SK-N-SH (cell line): ENCODE results near the gene ZNF189. TPM values are rescaled to one million over a fixed set of nuclear protein-coding genes. Genes with fewer than 3 reads are reported as not detected.

ENCODE experiments used
- CTCF ChIA-PET: fragments of 300-600, 350-600 bp; formaldehyde crosslinking; extraction: SDS; loops from one replicate; lab custom pipeline; 2021; lab: Yijun Ruan, JAX
- POLR2A ChIA-PET: fragments of 350-600 bp; sonication (Branson Sonifier 250); formaldehyde crosslinking; extraction: SDS; loops from one replicate; lab custom pipeline; 2020; ENCODE audit warnings: antibody characterized with exemption, inconsistent platforms; lab: Yijun Ruan, JAX
- DNase-seq: peaks from one replicate; pipeline ENCODE4 v3.0.0; 2012
- H2AFZ ChIP-seq: fragments of 200-600 bp; sonication (generic); 2 replicates; pipeline ENCODE4 v1.8.1; 2016; ENCODE audit warnings: antibody characterized with exemption, mild to moderate bottlenecking, low read depth
- H3F3A ChIP-seq: fragments of 200-600 bp; sonication (generic); replicated peaks from 2 replicates; pipeline ENCODE3; 2016; ENCODE audit warnings: antibody characterized with exemption, mild to moderate bottlenecking; ENCODE audit not compliant: insufficient read depth
- H3K27ac ChIP-seq, 2 experiments: fragments of 200-500 bp in 1 of 2; fragments of 200-600 bp in 1 of 2; sonication (Bioruptor generic) in 1 of 2; sonication (generic), shearing (Covaris generic) in 1 of 2; 2 replicates each; pipeline versions ENCODE4 v1.5.1 to v1.6.1; 2014 to 2016; ENCODE audit warnings: low read depth in 2 of 2, inconsistent platforms in 1 of 2, low read length in 1 of 2, mild to moderate bottlenecking in 1 of 2, mixed read lengths in 1 of 2
- H3K27me3 ChIP-seq: fragments of 200-600 bp; sonication (generic), shearing (Covaris generic); 2 replicates; pipeline ENCODE4 v1.6.1; 2016; ENCODE audit warnings: mixed run types; ENCODE audit not compliant: insufficient read depth
- H3K36me3 ChIP-seq, 2 experiments: fragments of 200-500 bp in 1 of 2; fragments of 200-600 bp in 1 of 2; sonication (Bioruptor generic) in 1 of 2; sonication (generic) in 1 of 2; replicated peaks in 1 of 2; 2 replicates each; pipeline versions ENCODE3 to v1.5.1; 2014 to 2016; ENCODE audit warnings: low read length in 1 of 2, mild to moderate bottlenecking in 1 of 2; ENCODE audit not compliant: insufficient read depth in 2 of 2, control insufficient read depth in 1 of 2
- H3K4me1 ChIP-seq, 2 experiments: fragments of 200-500 bp in 1 of 2; fragments of 200-600 bp in 1 of 2; sonication (Bioruptor generic) in 1 of 2; sonication (generic), shearing (Covaris generic) in 1 of 2; 2 replicates each; pipeline versions ENCODE4 v1.5.1 to v1.6.1; 2014 to 2016; ENCODE audit warnings: low read depth in 1 of 2, low read length in 1 of 2, mixed run types in 1 of 2; ENCODE audit not compliant: insufficient read depth in 2 of 2, control insufficient read depth in 1 of 2
- H3K4me2 ChIP-seq: fragments of 200-600 bp; sonication (generic), shearing (Covaris generic); 2 replicates; pipeline ENCODE4 v1.6.1; 2017; ENCODE audit warnings: mixed run types
- H3K4me3 ChIP-seq, 2 experiments: fragments of 200-500 bp in 1 of 2; fragments of 200-600 bp in 1 of 2; sonication (Bioruptor generic) in 1 of 2; sonication (generic), shearing (Covaris generic) in 1 of 2; 2 replicates each; pipeline versions ENCODE4 v1.5.1 to v1.8.1; 2014 to 2016; ENCODE audit warnings: low read depth in 2 of 2, inconsistent platforms in 1 of 2, low read length in 1 of 2, mild to moderate bottlenecking in 1 of 2, mixed read lengths in 1 of 2, moderate library complexity in 1 of 2
- H3K79me2 ChIP-seq: fragments of 200-600 bp; sonication (generic); 2 replicates; pipeline ENCODE4 v1.8.1; 2017; ENCODE audit warnings: mild to moderate bottlenecking; ENCODE audit not compliant: insufficient read depth
- H3K9ac ChIP-seq: fragments of 200-600 bp; sonication (generic); 2 replicates; pipeline ENCODE4 v1.6.1; 2017; ENCODE audit warnings: mixed run types
- H3K9me2 ChIP-seq: fragments of 200-600 bp; sonication (generic); 2 replicates; pipeline ENCODE4 v1.6.1; 2017; ENCODE audit warnings: mixed run types
- H3K9me3 ChIP-seq: fragments of 200-600 bp; sonication (generic); 2 replicates; pipeline ENCODE4 v1.6.1; 2017; ENCODE audit warnings: mixed run types, mild to moderate bottlenecking, moderate library complexity
- H4K20me1 ChIP-seq: fragments of 200-600 bp; sonication (generic); 2 replicates; pipeline ENCODE4 v1.6.1; 2017; ENCODE audit warnings: mild to moderate bottlenecking, mixed run types; ENCODE audit not compliant: insufficient read depth
- ELF1 ChIP-seq: IDR thresholded peaks from 2 replicates; pipeline ENCODE4 v1.4.0; 2012
- FOXJ3 ChIP-seq: sonication (generic); formaldehyde crosslinking; IDR thresholded peaks from 2 replicates; pipeline ENCODE4 v1.5.1; 2020; ENCODE audit warnings: mild to moderate bottlenecking, missing genetic modification reagents
- FOXM1 ChIP-seq: IDR thresholded peaks from 2 replicates; pipeline ENCODE4 v1.4.0; 2012; ENCODE audit warnings: low read depth, mild to moderate bottlenecking
- GABPA ChIP-seq: IDR thresholded peaks from 2 replicates; pipeline ENCODE4 v1.4.0; 2012; ENCODE audit warnings: low read depth, mild to moderate bottlenecking
- IRF3 ChIP-seq: fragments of 150-350 bp; IDR thresholded peaks from 2 replicates; pipeline ENCODE4 v1.6.1; 2016; ENCODE audit warnings: mild to moderate bottlenecking, low read depth, low read length
- JUND ChIP-seq: IDR thresholded peaks from 2 replicates; pipeline ENCODE4 v1.4.0; 2012
- MAX ChIP-seq: IDR thresholded peaks from 2 replicates; pipeline ENCODE4 v1.4.0; 2012; ENCODE audit warnings: low read depth
- MEF2A ChIP-seq: IDR thresholded peaks from 2 replicates; pipeline ENCODE4 v1.4.0; 2012; ENCODE audit warnings: low read depth, borderline replicate concordance
- MXI1 ChIP-seq: IDR thresholded peaks from 2 replicates; pipeline ENCODE4 v1.6.1; 2012; ENCODE audit warnings: mild to moderate bottlenecking, low read depth, low read length, improper control_type of control experiment
- POLR2AphosphoS5 ChIP-seq: IDR thresholded peaks from 2 replicates; pipeline ENCODE4 v1.6.1; 2012; ENCODE audit warnings: low read depth, low read length
- RFX5 ChIP-seq: IDR thresholded peaks from 2 replicates; pipeline ENCODE4 v1.6.1; 2012; ENCODE audit warnings: mild to moderate bottlenecking, improper control_type of control experiment, low read length
- RXRA ChIP-seq: IDR thresholded peaks from 2 replicates; pipeline ENCODE4 v1.4.0; 2012; ENCODE audit warnings: low read depth, mild to moderate bottlenecking, borderline replicate concordance
- SMC3 ChIP-seq: IDR thresholded peaks from 2 replicates; pipeline ENCODE4 v1.6.1; 2012; ENCODE audit warnings: low read depth, low read length, improper control_type of control experiment
- TAF1 ChIP-seq: IDR thresholded peaks from 2 replicates; pipeline ENCODE4 v1.6.1; 2012; ENCODE audit warnings: low read depth, mild to moderate bottlenecking, low read length, moderate library complexity, borderline replicate concordance
- TCF12 ChIP-seq: IDR thresholded peaks from 2 replicates; pipeline ENCODE4 v1.4.0; 2012
- USF2 ChIP-seq: fragments of 150-350 bp; IDR thresholded peaks from 2 replicates; pipeline ENCODE4 v1.6.1; 2017; ENCODE audit warnings: antibody characterized with exemption, low read length, low read depth, borderline replicate concordance
- ZBTB33 ChIP-seq: IDR thresholded peaks from 2 replicates; pipeline ENCODE4 v1.4.0; 2012; ENCODE audit warnings: low read depth, borderline replicate concordance
- WGBS: methylation state at CpG from one replicate; pipeline ENCODE4 v1.1.6; 2017; ENCODE audit warnings: low lambda C conversion rate; 5-methylcytosine and 5-hydroxymethylcytosine counted together
- polyA plus RNA-seq, 3 experiments: library from polyadenylated mRNA; depleted of rRNA; stranded (reverse); fragments of >200 nt; gene quantifications; 2 replicates each; pipeline ENCODE4 v1.2.3, GENCODE V29; 2012
- TF ChIP-seq, protein P1 (sequence below): fragments of 200-600 bp; sonication (generic); IDR thresholded peaks from 2 replicates; pipeline ENCODE4 v1.6.1; 2017; ENCODE audit warnings: antibody characterized with exemption, mild to moderate bottlenecking, moderate library complexity

ZNF189 gene
- polyA plus RNA-seq, 1 of the 3 experiments (the other 2 are of a cell fraction), result 2.9 TPM

- Histone ChIP-seq H3K79me2 (no peaks in the 10 kb centered on the region), H3K4me1 (peaks cover 0 to 4% of the 10 kb centered on the region in 2 experiments; a peak in 1 of 4 replicates), H3K9me2 (no peaks in the 10 kb centered on the region)
- CTCF ChIA-PET, result interaction anchor here (1.2 to 2.2 kb wide), 3 partner anchors 11 to 21 kb away, joined by 5 to 12 read pairs (median 7); no protein-coding TSS in a partner anchor
- POLR2A ChIA-PET, result no interaction called here
- no peak for TF ChIP-seq RFX5
- TF ChIP-seq IRF3, result no peak
- TF ChIP-seq TCF12, result no peak
- TF ChIP-seq SMC3, result no peak
- no peak for TF ChIP-seq POLR2AphosphoS5
- no peak for TF ChIP-seq ELF1
- no peak for TF ChIP-seq JUND
- no peak for TF ChIP-seq RXRA
- no peak for TF ChIP-seq MXI1
- TF ChIP-seq FOXJ3 (CRISPR knock-in tag), result no peak
- no peak for TF ChIP-seq MEF2A
- TF ChIP-seq FOXM1, result no peak
- TF ChIP-seq ZBTB33, result no peak
- TF ChIP-seq GABPA, result no peak
- no peak for TF ChIP-seq MAX
- TF ChIP-seq, protein P1, sequence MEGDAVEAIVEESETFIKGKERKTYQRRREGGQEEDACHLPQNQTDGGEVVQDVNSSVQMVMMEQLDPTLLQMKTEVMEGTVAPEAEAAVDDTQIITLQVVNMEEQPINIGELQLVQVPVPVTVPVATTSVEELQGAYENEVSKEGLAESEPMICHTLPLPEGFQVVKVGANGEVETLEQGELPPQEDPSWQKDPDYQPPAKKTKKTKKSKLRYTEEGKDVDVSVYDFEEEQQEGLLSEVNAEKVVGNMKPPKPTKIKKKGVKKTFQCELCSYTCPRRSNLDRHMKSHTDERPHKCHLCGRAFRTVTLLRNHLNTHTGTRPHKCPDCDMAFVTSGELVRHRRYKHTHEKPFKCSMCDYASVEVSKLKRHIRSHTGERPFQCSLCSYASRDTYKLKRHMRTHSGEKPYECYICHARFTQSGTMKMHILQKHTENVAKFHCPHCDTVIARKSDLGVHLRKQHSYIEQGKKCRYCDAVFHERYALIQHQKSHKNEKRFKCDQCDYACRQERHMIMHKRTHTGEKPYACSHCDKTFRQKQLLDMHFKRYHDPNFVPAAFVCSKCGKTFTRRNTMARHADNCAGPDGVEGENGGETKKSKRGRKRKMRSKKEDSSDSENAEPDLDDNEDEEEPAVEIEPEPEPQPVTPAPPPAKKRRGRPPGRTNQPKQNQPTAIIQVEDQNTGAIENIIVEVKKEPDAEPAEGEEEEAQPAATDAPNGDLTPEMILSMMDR, result no peak
- no peak for TF ChIP-seq USF2
- TF ChIP-seq TAF1, result no peak
- TF ChIP-seq, all 33 proteins: peak for 0
- H3K27ac ChIP-seq, result no peak overlapping the region
- no peaks in the 10 kb centered on the region for H3F3A ChIP-seq
- H3K27me3 ChIP-seq, result no peaks in the 10 kb centered on the region
- DNase-seq, result no peak
- H3K36me3 ChIP-seq, result no peaks in the 10 kb centered on the region
- H3K9ac ChIP-seq, result no peak overlapping the region
- no peaks in the 10 kb centered on the region for H4K20me1 ChIP-seq
- H3K9me3 ChIP-seq, result no peaks in the 10 kb centered on the region
- WGBS, result 15% methylated on average over 3 of the region's 3 CpGs
- H2AFZ ChIP-seq, result no peak overlapping the region
- no peak overlapping the region for H3K4me2 ChIP-seq
- no peak overlapping the region for H3K4me3 ChIP-seq
These were observed 39.9 kb downstream of the ZNF189 start for GRCh38 chr9:101438523-101438922.
